Keratinocyte (primary cell): ENCODE results near the gene AP5Z1.

Experiments used
- CTCF ChIP-seq, 3 experiments: IDR thresholded peaks in 1 of 3; conservative IDR thresholded peaks in 1 of 3; optimal IDR thresholded peaks in 1 of 3; 2 replicates in 2 of 3; 3 replicates in 1 of 3; pipeline versions ENCODE3 to v1.5.1; 2011; ENCODE audit warnings: low read length in 3 of 3, mild to moderate bottlenecking in 3 of 3, moderate library complexity in 2 of 3, control low read depth in 1 of 3, inconsistent platforms in 1 of 3; ENCODE audit not compliant: insufficient read depth in 2 of 3; ENCODE audit errors: extremely low read depth in 1 of 3
- EZH2 ChIP-seq: IDR thresholded peaks from one replicate; pipeline ENCODE4 v1.6.1; 2012; ENCODE audit warnings: inconsistent platforms, mild to moderate bottlenecking, low read length, moderate library complexity

GRCh38 chr7:4799508-4800268 lies 24.3 kb downstream of the AP5Z1 start:
- TF ChIP-seq CTCF (optimal IDR thresholded peaks at IDR 0.05 in 1 of 3, IDR thresholded peaks at IDR 0.05 in 1 of 3, conservative IDR thresholded peaks at IDR 0.05 in 1 of 3; ENCODE audit: extremely low read depth in 1 of 3, insufficient read depth in 2 of 3, low read length in 3 of 3) = no peak
- TF ChIP-seq EZH2 = no peak
